Measurements from ENCODE around the gene RASGEF1B.

DNA sequence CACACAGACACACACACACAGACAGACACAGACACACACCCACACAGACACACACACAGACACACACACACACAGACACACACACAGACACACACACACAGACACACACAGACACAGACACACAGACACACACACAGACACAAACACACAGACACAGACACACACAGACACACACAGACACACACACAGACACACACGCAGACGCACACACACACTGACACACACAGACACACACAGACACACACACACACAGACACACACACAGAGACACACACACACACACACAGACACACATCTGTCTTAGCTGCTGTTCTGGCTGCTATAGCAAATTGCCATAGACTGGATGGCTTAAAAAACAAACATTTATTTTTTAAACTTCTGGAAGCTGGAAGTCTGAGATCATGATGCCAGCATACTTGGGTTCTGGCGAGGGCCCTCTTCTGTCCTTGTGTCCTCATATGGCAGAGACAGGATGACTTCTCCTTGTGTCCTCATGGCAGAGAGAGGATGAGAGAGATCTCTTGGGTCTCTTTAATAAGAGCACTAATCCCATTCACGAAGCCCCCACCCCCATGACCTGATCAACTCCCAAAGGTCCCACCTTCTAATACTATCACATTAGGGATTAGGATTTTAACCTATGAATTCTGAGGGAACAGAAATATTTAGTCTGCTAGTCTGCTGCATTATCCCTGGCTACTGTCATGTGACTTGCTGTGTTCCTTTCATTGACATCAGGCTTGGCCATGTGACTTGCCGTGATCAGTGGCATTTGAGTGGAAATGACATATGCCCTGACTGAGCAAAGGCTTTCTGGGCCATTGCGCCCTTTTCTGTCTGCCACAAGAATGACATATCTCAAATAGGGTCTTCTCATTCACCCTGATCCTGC is 32.7 kb upstream of the RASGEF1B start:
- TF ChIP-seq POLR2A (IDR thresholded peaks at IDR 0.05; ENCODE audit: low read length) (no peak), GATA1 (IDR thresholded peaks at IDR 0.05; ENCODE audit: low read depth, low read length) (no peak)

Data from erythroblast (primary cell).